DND-41 (cell line): Measurements from ENCODE around the gene DHDDS.

Experiments used
- ATAC-seq: fragments of 200-7000 bp; cut with Tn5 transposase; 3 replicates; pipeline ENCODE4 v1.9.1; 2021; ENCODE audit warnings: low read depth; ENCODE audit not compliant: insufficient read depth
- DNase-seq: peaks from one replicate; pipeline ENCODE4 v3.0.0-alpha.2; 2020
- H2AFZ ChIP-seq: 2 replicates; pipeline ENCODE4 v1.6.0; 2012; ENCODE audit warnings: low read depth, low read length
- H3K27ac ChIP-seq: 2 replicates; pipeline ENCODE4 v1.5.1; 2012; ENCODE audit warnings: low read length, inconsistent platforms
- H3K27me3 ChIP-seq: fragments of 200-600 bp; sonication (generic); 2 replicates; pipeline ENCODE4 v1.6.0; 2012; ENCODE audit warnings: low read length, mild to moderate bottlenecking, inconsistent platforms; ENCODE audit not compliant: insufficient read depth, poor library complexity
- H3K36me3 ChIP-seq: 2 replicates; pipeline ENCODE4 v1.5.1; 2012; ENCODE audit warnings: low read length, inconsistent platforms; ENCODE audit not compliant: insufficient read depth
- H3K4me1 ChIP-seq: 2 replicates; pipeline ENCODE4 v1.5.1; 2012; ENCODE audit warnings: mild to moderate bottlenecking, low read length; ENCODE audit not compliant: insufficient read depth
- H3K4me2 ChIP-seq: 2 replicates; pipeline ENCODE4 v1.6.0; 2012; ENCODE audit warnings: mild to moderate bottlenecking, moderate library complexity, low read length, inconsistent platforms; ENCODE audit not compliant: insufficient read depth
- H3K4me3 ChIP-seq, 2 experiments: fragments of 200-600 bp in 1 of 2; shearing (Covaris generic) in 1 of 2; 2 replicates each; pipeline ENCODE4 v1.5.1; 2012 to 2016; ENCODE audit warnings: inconsistent platforms in 2 of 2, low read length in 2 of 2, mild to moderate bottlenecking in 2 of 2, low read depth in 1 of 2, moderate library complexity in 1 of 2
- H3K79me2 ChIP-seq: 2 replicates; pipeline ENCODE4 v1.6.0; 2012; ENCODE audit warnings: low read length, inconsistent platforms; ENCODE audit not compliant: insufficient read depth
- H3K9ac ChIP-seq: 2 replicates; pipeline ENCODE4 v1.6.0; 2012; ENCODE audit warnings: low read depth, mild to moderate bottlenecking, inconsistent platforms, low read length, moderate library complexity
- H3K9me3 ChIP-seq: 2 replicates; pipeline ENCODE4 v1.5.1; 2012; ENCODE audit warnings: low read length, moderate library complexity, mild to moderate bottlenecking, inconsistent platforms; ENCODE audit not compliant: insufficient read depth, severe bottlenecking
- H4K20me1 ChIP-seq: 2 replicates; pipeline ENCODE4 v1.6.0; 2012; ENCODE audit warnings: low read length; ENCODE audit not compliant: insufficient read depth
- EZH2 ChIP-seq: IDR thresholded peaks from 3 replicates; pipeline ENCODE4 v1.6.1; 2012; ENCODE audit warnings: borderline replicate concordance, low read depth, mild to moderate bottlenecking, moderate library complexity, low read length, inconsistent platforms; ENCODE audit not compliant: severe bottlenecking
- TF ChIP-seq, protein P1 (sequence below): IDR thresholded peaks from 2 replicates; pipeline ENCODE4 v1.5.1; 2012; ENCODE audit warnings: borderline replicate concordance, low read length, moderate library complexity, mild to moderate bottlenecking; ENCODE audit not compliant: poor library complexity, severe bottlenecking; ENCODE audit errors: extremely low read depth

Gene DHDDS

DNA sequence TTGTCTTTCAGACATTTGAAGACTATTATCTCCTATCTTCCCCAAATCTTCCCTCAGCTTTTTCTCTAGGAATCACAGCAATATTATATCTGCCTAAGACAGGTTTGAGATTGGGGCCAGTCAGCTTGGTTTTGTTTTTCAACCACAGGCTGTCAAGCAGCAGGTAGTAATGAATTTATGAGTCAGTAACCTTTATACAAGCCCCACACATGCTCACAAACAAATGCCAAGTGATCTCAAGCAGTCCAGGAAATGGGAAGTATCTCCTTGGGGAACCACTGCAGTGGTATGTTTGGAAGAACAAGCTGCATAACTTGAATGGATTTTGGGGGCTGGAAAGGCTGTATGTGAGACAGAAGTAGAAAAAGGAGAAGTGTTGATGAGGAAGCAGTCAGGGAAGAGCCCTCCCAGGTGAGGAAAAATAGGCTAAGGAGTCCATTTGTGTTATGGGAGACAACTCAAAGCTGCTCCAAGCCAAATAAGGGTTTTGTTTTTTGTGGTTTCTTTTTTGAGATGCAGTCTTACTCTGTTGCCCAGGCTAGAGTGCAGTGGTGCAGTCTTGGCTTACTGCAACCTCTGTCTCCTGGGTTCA is 2.1 kb downstream of the DHDDS start:
- Histone ChIP-seq H2AFZ (no peak overlapping the region), H3K4me1 (peaks cover 30% of the 10 kb centered on the region), H3K9ac (no peak overlapping the region), H3K27me3 (no peaks in the 10 kb centered on the region), H3K4me3 (no peak overlapping the region), H3K36me3 (peaks cover 38% of the 10 kb centered on the region), H3K9me3 (no peaks in the 10 kb centered on the region), H3K27ac (no peak overlapping the region), H4K20me1 (no peaks in the 10 kb centered on the region), H3K4me2 (peak overlapping the region; percentile 2; the same call in 1 of the 2 replicates), H3K79me2 (peaks cover 25% of the 10 kb centered on the region)
- DNase-seq (no peak), ATAC-seq (no peak)
- TF ChIP-seq, protein P1, sequence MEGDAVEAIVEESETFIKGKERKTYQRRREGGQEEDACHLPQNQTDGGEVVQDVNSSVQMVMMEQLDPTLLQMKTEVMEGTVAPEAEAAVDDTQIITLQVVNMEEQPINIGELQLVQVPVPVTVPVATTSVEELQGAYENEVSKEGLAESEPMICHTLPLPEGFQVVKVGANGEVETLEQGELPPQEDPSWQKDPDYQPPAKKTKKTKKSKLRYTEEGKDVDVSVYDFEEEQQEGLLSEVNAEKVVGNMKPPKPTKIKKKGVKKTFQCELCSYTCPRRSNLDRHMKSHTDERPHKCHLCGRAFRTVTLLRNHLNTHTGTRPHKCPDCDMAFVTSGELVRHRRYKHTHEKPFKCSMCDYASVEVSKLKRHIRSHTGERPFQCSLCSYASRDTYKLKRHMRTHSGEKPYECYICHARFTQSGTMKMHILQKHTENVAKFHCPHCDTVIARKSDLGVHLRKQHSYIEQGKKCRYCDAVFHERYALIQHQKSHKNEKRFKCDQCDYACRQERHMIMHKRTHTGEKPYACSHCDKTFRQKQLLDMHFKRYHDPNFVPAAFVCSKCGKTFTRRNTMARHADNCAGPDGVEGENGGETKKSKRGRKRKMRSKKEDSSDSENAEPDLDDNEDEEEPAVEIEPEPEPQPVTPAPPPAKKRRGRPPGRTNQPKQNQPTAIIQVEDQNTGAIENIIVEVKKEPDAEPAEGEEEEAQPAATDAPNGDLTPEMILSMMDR, result no peak
- TF ChIP-seq EZH2, result no peak

GRCh38 chr1:26438041-26438440 is 5.9 kb downstream of the DHDDS start:
- H3K36me3 ChIP-seq, result peaks cover 65% of the 10 kb centered on the region
- no peak overlapping the region for H3K4me2 ChIP-seq
- no peaks in the 10 kb centered on the region for H3K27me3 ChIP-seq
- TF ChIP-seq, protein P1, result no peak
- no peak for TF ChIP-seq EZH2
- H3K9me3 ChIP-seq, result no peaks in the 10 kb centered on the region
- no peak overlapping the region for H3K9ac ChIP-seq
- no peak overlapping the region for H3K27ac ChIP-seq
- H2AFZ ChIP-seq, result no peak overlapping the region
- H3K79me2 ChIP-seq, result peaks cover 18% of the 10 kb centered on the region
- no peaks in the 10 kb centered on the region; the same call in 1 of the 2 replicates for H4K20me1 ChIP-seq
- no peak for DNase-seq
- ATAC-seq, result no peak
- peaks cover 15% of the 10 kb centered on the region for H3K4me1 ChIP-seq
- H3K4me3 ChIP-seq, result no peak overlapping the region

- Histone ChIP-seq H3K27me3 (no peaks in the 10 kb centered on the region), H3K4me1 (no peaks in the 10 kb centered on the region), H3K9ac (no peak overlapping the region), H3K4me2 (no peak overlapping the region), H3K27ac (no peak overlapping the region), H3K36me3 (peaks cover 76% of the 10 kb centered on the region), H3K79me2 (0 out of 2 replicates have a peak, but pooled peaks cover 4% of the 10 kb centered on the region), H3K4me3 (no peak overlapping the region), H3K9me3 (no peaks in the 10 kb centered on the region), H2AFZ (no peak overlapping the region), H4K20me1 (no peaks in the 10 kb centered on the region; the same call in 1 of the 2 replicates)
- no peak for TF ChIP-seq EZH2
- TF ChIP-seq, protein P1, result no peak
- DNase-seq, result no peak
- ATAC-seq, result no peak
These were observed 8.1 kb downstream of the DHDDS start for GRCh38 chr1:26440259-26440658.
